Mammary epithelial cell (primary cell): ENCODE measurements around the gene TRIM33.

Experiments used
- EZH2 ChIP-seq: IDR thresholded peaks from 2 replicates; pipeline ENCODE4 v1.6.1; 2012; ENCODE audit warnings: low read length, inconsistent platforms, borderline replicate concordance
- TF ChIP-seq, protein P1 (sequence below), 2 donors: IDR thresholded peaks in 1 of 2; conservative IDR thresholded peaks in 1 of 2; 2 replicates each; pipeline ENCODE4 v1.5.1; 2011 to 2012; ENCODE audit warnings: inconsistent platforms in 2 of 2, low read length in 2 of 2, mild to moderate bottlenecking in 2 of 2, control low read depth in 1 of 2, low read depth in 1 of 2; ENCODE audit not compliant: insufficient read depth in 1 of 2; ENCODE audit errors: extremely low read depth in 1 of 2

DNA sequence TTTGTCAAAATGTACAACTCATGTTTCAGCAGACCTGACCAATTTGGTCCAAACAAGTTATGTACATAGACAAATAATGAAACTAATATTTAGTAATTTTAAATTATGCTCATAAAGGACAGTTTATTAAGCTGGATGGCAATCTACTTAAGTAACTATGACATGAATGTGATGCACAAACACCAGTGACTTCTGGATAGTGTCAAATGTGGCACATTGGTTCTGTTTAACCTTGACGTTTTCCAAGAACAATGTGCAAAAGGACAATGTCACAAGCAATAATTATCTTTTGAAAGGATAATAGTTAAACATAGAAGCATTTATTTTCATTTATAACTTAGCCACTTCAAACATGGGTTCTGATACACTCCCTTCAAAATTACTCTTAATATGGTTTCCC, 80.0 kb downstream of the TRIM33 start:
- TF ChIP-seq EZH2: no peak
- TF ChIP-seq, protein P1, sequence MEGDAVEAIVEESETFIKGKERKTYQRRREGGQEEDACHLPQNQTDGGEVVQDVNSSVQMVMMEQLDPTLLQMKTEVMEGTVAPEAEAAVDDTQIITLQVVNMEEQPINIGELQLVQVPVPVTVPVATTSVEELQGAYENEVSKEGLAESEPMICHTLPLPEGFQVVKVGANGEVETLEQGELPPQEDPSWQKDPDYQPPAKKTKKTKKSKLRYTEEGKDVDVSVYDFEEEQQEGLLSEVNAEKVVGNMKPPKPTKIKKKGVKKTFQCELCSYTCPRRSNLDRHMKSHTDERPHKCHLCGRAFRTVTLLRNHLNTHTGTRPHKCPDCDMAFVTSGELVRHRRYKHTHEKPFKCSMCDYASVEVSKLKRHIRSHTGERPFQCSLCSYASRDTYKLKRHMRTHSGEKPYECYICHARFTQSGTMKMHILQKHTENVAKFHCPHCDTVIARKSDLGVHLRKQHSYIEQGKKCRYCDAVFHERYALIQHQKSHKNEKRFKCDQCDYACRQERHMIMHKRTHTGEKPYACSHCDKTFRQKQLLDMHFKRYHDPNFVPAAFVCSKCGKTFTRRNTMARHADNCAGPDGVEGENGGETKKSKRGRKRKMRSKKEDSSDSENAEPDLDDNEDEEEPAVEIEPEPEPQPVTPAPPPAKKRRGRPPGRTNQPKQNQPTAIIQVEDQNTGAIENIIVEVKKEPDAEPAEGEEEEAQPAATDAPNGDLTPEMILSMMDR (conservative IDR thresholded peaks at IDR 0.05 in 1 of 2, IDR thresholded peaks at IDR 0.05 in 1 of 2; ENCODE audit: extremely low read depth in 1 of 2, insufficient read depth in 1 of 2, low read depth in 1 of 2, low read length in 2 of 2): no peak
